Nephron (organoid): ENCODE results near the gene ANAPC5.
"Not testable (repeated sequence)": the region's sequence is repeated elsewhere in the genome, so short reads cannot be mapped to it uniquely, and the experiment has no call there.

Source experiments
- H3K27ac Mint-ChIP-seq, 3 experiments: 2 replicates each; pipeline ENCODE4 v1.8.0; 2020; ENCODE audit warnings: mixed read lengths in 3 of 3, mild to moderate bottlenecking in 2 of 3, moderate library complexity in 1 of 3
- H3K27me3 Mint-ChIP-seq: 2 replicates; pipeline ENCODE4 v1.8.0; 2021; ENCODE audit warnings: low read depth, mild to moderate bottlenecking, moderate library complexity, mixed read lengths
- H3K36me3 Mint-ChIP-seq: 2 replicates; pipeline ENCODE4 v1.8.0; 2020; ENCODE audit warnings: low read depth, mixed read lengths
- H3K4me1 Mint-ChIP-seq: 2 replicates; pipeline ENCODE4 v1.8.0; 2020; ENCODE audit warnings: mixed read lengths
- H3K4me3 Mint-ChIP-seq, 3 experiments: 2 replicates each; pipeline ENCODE4 v1.8.0; 2020; ENCODE audit warnings: mild to moderate bottlenecking in 3 of 3, mixed read lengths in 3 of 3, moderate library complexity in 2 of 3
- H3K9me3 Mint-ChIP-seq: 2 replicates; pipeline ENCODE4 v1.8.0; 2020; ENCODE audit warnings: mixed read lengths
- CTCF ChIP-seq, 3 experiments: fragments of 200-600 bp; sonication (generic); IDR thresholded peaks; one replicate each; pipeline ENCODE4 v1.5.0; 2021; ENCODE audit warnings: antibody characterized with exemption in 3 of 3; ENCODE audit not compliant: unreplicated experiment in 3 of 3

Gene ANAPC5

GRCh38 chr12:121287267-121287954 lies 64.8 kb downstream of the ANAPC5 start:
- no peak overlapping the region for H3K4me3 Mint-ChIP-seq

GRCh38 chr12:121285856-121286255 lies 66.4 kb downstream of the ANAPC5 start:
- no peak for TF ChIP-seq CTCF (IDR thresholded peaks at IDR 0.05; ENCODE audit: unreplicated experiment in 3 of 3)
- no peaks in the 10 kb centered on the region for H3K9me3 Mint-ChIP-seq
- no peak overlapping the region for H3K4me3 Mint-ChIP-seq

More at GRCh38 chr12:121287267-121287954, 64.8 kb downstream of the ANAPC5 start:
- H3K27me3 Mint-ChIP-seq = no peaks in the 10 kb centered on the region
- no peak for TF ChIP-seq CTCF (IDR thresholded peaks at IDR 0.05; ENCODE audit: unreplicated experiment in 3 of 3)
- H3K9me3 Mint-ChIP-seq = no peaks in the 10 kb centered on the region
- H3K36me3 Mint-ChIP-seq = peaks cover 8% of the 10 kb centered on the region
- H3K27ac Mint-ChIP-seq = no peak overlapping the region
- H3K4me1 Mint-ChIP-seq = peaks cover 19% of the 10 kb centered on the region

GRCh38 chr12:121284551-121285390 lies 67.4 kb downstream of the ANAPC5 start:
- TF ChIP-seq CTCF (IDR thresholded peaks at IDR 0.05; ENCODE audit: unreplicated experiment in 3 of 3) = no peak
- H3K9me3 Mint-ChIP-seq = no peaks in the 10 kb centered on the region
- H3K36me3 Mint-ChIP-seq = peaks cover 8% of the 10 kb centered on the region
- H3K27ac Mint-ChIP-seq = no peak overlapping the region
- peaks cover 20% of the 10 kb centered on the region for H3K4me1 Mint-ChIP-seq
- no peak overlapping the region for H3K4me3 Mint-ChIP-seq
- H3K27me3 Mint-ChIP-seq = no peaks in the 10 kb centered on the region

More at GRCh38 chr12:121285856-121286255, 66.4 kb downstream of the ANAPC5 start:
- Mint-ChIP-seq H3K27ac (no peak overlapping the region), H3K36me3 (peaks cover 8% of the 10 kb centered on the region), H3K27me3 (no peaks in the 10 kb centered on the region), H3K4me1 (peaks cover 20% of the 10 kb centered on the region)

- Mint-ChIP-seq H3K4me3 (no peak overlapping the region), H3K27ac (no peak overlapping the region), H3K27me3 (no peaks in the 10 kb centered on the region), H3K4me1 (peaks cover 21% of the 10 kb centered on the region), H3K36me3 (peaks cover 10% of the 10 kb centered on the region), H3K9me3 (no peaks in the 10 kb centered on the region)
- TF ChIP-seq CTCF (IDR thresholded peaks at IDR 0.05; ENCODE audit: unreplicated experiment in 3 of 3) = no peak
Measured at GRCh38 chr12:121283841-121284240, 68.4 kb downstream of the ANAPC5 start.

- no peaks in the 10 kb centered on the region for H3K27me3 Mint-ChIP-seq
Measured at GRCh38 chr12:121283388-121283787, 68.8 kb downstream of the ANAPC5 start.

GRCh38 chr12:121282910-121283309 lies 69.3 kb downstream of the ANAPC5 start:
- not testable (repeated sequence) for H3K4me3 Mint-ChIP-seq, H3K27ac Mint-ChIP-seq, H3K27me3 Mint-ChIP-seq, H3K9me3 Mint-ChIP-seq
- Mint-ChIP-seq H3K4me1 (peaks cover 17% of the 10 kb centered on the region), H3K36me3 (peaks cover 19% of the 10 kb centered on the region)

More at GRCh38 chr12:121283388-121283787, 68.8 kb downstream of the ANAPC5 start:
- Mint-ChIP-seq H3K9me3 (no peaks in the 10 kb centered on the region), H3K4me3 (no peak overlapping the region), H3K36me3 (peaks cover 14% of the 10 kb centered on the region), H3K27ac (no peak overlapping the region), H3K4me1 (peaks cover 18% of the 10 kb centered on the region)
- TF ChIP-seq CTCF (IDR thresholded peaks at IDR 0.05; ENCODE audit: unreplicated experiment in 3 of 3) = no peak
